ENCODE data around the gene SAG. TPM values are rescaled to one million over a fixed set of nuclear protein-coding genes. Genes with fewer than 3 reads are reported as not detected.

SAG gene
- total and polyA plus RNA-seq, 9 of the 15 experiments (the other 6 are each of a cell fraction or from before 2014, with no cell fraction given), result 0.04 to 0.64 (median 0.31) TPM; not detected in 5

- TF ChIP-seq ATF1 (CRISPR knock-in tag; IDR thresholded peaks at IDR 0.05) (no peak), ATF1 (tag; IDR thresholded peaks at IDR 0.05) (no peak), NELFE (IDR thresholded peaks at IDR 0.05; ENCODE audit: insufficient read depth, insufficient read length) (no peak), ZBTB34 (CRISPR knock-in tag; IDR thresholded peaks at IDR 0.05) (no peak), CHD1 (IDR thresholded peaks at IDR 0.05; ENCODE audit: low read length) (no peak), TCF7L2 (IDR thresholded peaks at IDR 0.05; ENCODE audit: low read depth, low read length) (no peak), SOX6 (IDR thresholded peaks at IDR 0.05) (no peak), ETV5 (CRISPR knock-in tag; IDR thresholded peaks at IDR 0.05; ENCODE audit: low read depth) (no peak), MCM2 (IDR thresholded peaks at IDR 0.05; ENCODE audit: low read depth) (no peak), ZNF449 (CRISPR knock-in tag; IDR thresholded peaks at IDR 0.05) (no peak), ZNF282 (CRISPR knock-in tag; IDR thresholded peaks at IDR 0.05) (no peak)
Measured at GRCh38 chr2:233273120-233273519, 34.5 kb upstream of the SAG start (continued).
